Measurements from ENCODE around the gene CXCL3. TPM values are rescaled to one million over a fixed set of nuclear protein-coding genes. Genes with fewer than 3 reads are reported as not detected.

CXCL3 gene
- total and polyA plus RNA-seq, 2 experiments from 2014 or later, result 3.6 to 19.5 TPM

- TF ChIP-seq ZNF462 (CRISPR knock-in tag; IDR thresholded peaks at IDR 0.05), result no peak
- no peak for TF ChIP-seq EZH2phosphoT487 (IDR thresholded peaks at IDR 0.05; ENCODE audit: unreplicated experiment)
- no peak for TF ChIP-seq EZH2 (IDR thresholded peaks at IDR 0.05; ENCODE audit: low read depth, unreplicated experiment)
- no peak for TF ChIP-seq NANOG (IDR thresholded peaks at IDR 0.05; ENCODE audit: borderline replicate concordance)
- no peak for TF ChIP-seq ZNF331 (CRISPR knock-in tag; IDR thresholded peaks at IDR 0.05; ENCODE audit: low read depth)
These were observed 25.4 kb upstream of the CXCL3 start (continued) for GRCh38 chr4:74063859-74064258.

- Mint-ChIP-seq H3K4me1 (peaks cover 2% of the 10 kb centered on the region; the same call in 2 of the 3 replicates), H3K9me3 (peaks cover 9% of the 10 kb centered on the region), H3K36me3 (ENCODE audit: low read depth) (peaks cover 8% of the 10 kb centered on the region; the same call in 2 of the 3 replicates), H3K4me3 (no peak overlapping the region), H3K27ac (no peak overlapping the region), H3K27me3 (ENCODE audit: insufficient read depth, low read depth, poor library complexity) (no peaks in the 10 kb centered on the region)
- H3K4me3 ChIP-seq, result no peak overlapping the region
- H3K27ac ChIP-seq (ENCODE audit: low read depth), result no peak overlapping the region
- no peaks in the 10 kb centered on the region for H3F3A ChIP-seq (replicated peaks; ENCODE audit: low read depth)
- H3K4me1 ChIP-seq (ENCODE audit: insufficient read depth), result no peaks in the 10 kb centered on the region
- H3K79me2 ChIP-seq (replicated peaks; ENCODE audit: insufficient read depth), result no peaks in the 10 kb centered on the region
- H3K4me2 ChIP-seq, result no peak overlapping the region
- no peaks in the 10 kb centered on the region for H3K36me3 ChIP-seq (ENCODE audit: insufficient read depth)
- no peak for DNase-seq (ENCODE audit: low spot score)
- 0 out of 2 replicates have a peak overlapping the region, but pooled peaks have one; percentile 44 for H2AFZ ChIP-seq
- H4K20me1 ChIP-seq (replicated peaks; ENCODE audit: insufficient read depth), result no peaks in the 10 kb centered on the region
- no peak for ATAC-seq
- no peak for TF ChIP-seq REST (IDR thresholded peaks at IDR 0.05; ENCODE audit: unreplicated experiment)
- TF ChIP-seq STAT1 (IDR thresholded peaks at IDR 0.05; ENCODE audit: unreplicated experiment), result no peak
- TF ChIP-seq EZH2phosphoT487 (IDR thresholded peaks at IDR 0.05; ENCODE audit: unreplicated experiment), result no peak
- TF ChIP-seq CREB1 (CRISPR knock-in tag; IDR thresholded peaks at IDR 0.05; ENCODE audit: low read depth), result no peak
- TF ChIP-seq ZNF331 (CRISPR knock-in tag; IDR thresholded peaks at IDR 0.05; ENCODE audit: low read depth), result no peak
- TF ChIP-seq JUNB (IDR thresholded peaks at IDR 0.05; ENCODE audit: unreplicated experiment), result no peak
- TF ChIP-seq POLR2AphosphoS5 (IDR thresholded peaks at IDR 0.05; ENCODE audit: low read depth), result no peak
- no peak for TF ChIP-seq NANOG (IDR thresholded peaks at IDR 0.05; ENCODE audit: borderline replicate concordance)
- TF ChIP-seq ZNF114 (CRISPR knock-in tag; IDR thresholded peaks at IDR 0.05), result no peak
- no peaks in the 10 kb centered on the region for H3K27me3 ChIP-seq (ENCODE audit: insufficient read depth)
- peaks cover 3% of the 10 kb centered on the region; the same call in 1 of the 2 replicates for H3K9me2 ChIP-seq (ENCODE audit: insufficient read depth)
These were observed 24.5 kb upstream of the CXCL3 start for GRCh38 chr4:74062953-74063352.

Data from GM23338 (cell line).